ENCODE data around the gene ADAT3. TPM values are rescaled to one million over a fixed set of nuclear protein-coding genes. Genes with fewer than 3 reads are reported as not detected.
"Not testable (repeated sequence)": the region's sequence is repeated elsewhere in the genome, so short reads cannot be mapped to it uniquely, and the experiment has no call there.

Gene ADAT3
- total and polyA plus RNA-seq, 2 of the 4 experiments (the other 2 are of a cell fraction) = 0.36 to 2.8 TPM

- CTCF ChIA-PET = no interaction called here
Observed at GRCh38 chr19:1880611-1881392, 24.4 kb upstream of the ADAT3 start.

GRCh38 chr19:1881393-1882088 lies 23.7 kb upstream of the ADAT3 start:
- ATAC-seq (ENCODE audit: low read depth); dilution Hi-C loops (cut with HindIII; ENCODE audit: low sequenced_read_pairs, unreplicated experiment); DNase-seq: not testable (repeated sequence)

More at GRCh38 chr19:1880611-1881392, 24.4 kb upstream of the ADAT3 start:
- H3K79me1 ChIP-seq (ENCODE audit: low read depth in 1 of 2, low read length in 2 of 2) = peaks cover 8 to 50% of the 10 kb centered on the region in 2 experiments
- no peak overlapping the region for H3K56ac ChIP-seq (ENCODE audit: extremely low read depth, insufficient read depth, low read length)
- no peaks in the 10 kb centered on the region for H3K27me3 ChIP-seq (ENCODE audit: control insufficient read depth, insufficient read depth, low read length)
- peaks cover 51% of the 10 kb centered on the region for H4K20me1 ChIP-seq (ENCODE audit: insufficient read depth, low read length)
- POLR2A ChIA-PET (ENCODE audit: unreplicated experiment) = no interaction called here
- H2AK5ac ChIP-seq (ENCODE audit: low read depth, low read length) = no peak overlapping the region
- H3K9me3 ChIP-seq (ENCODE audit: control insufficient read depth, insufficient read depth, low read length) = no peaks in the 10 kb centered on the region
- no peak overlapping the region for H3K14ac ChIP-seq (replicated peaks; ENCODE audit: low read depth, low read length)
- H3K36me3 ChIP-seq (ENCODE audit: control insufficient read depth, insufficient read depth, low read length) = peaks cover 12% of the 10 kb centered on the region; the same call in 1 of the 2 replicates
- no peak overlapping the region for H2BK15ac ChIP-seq (ENCODE audit: low read depth, low read length)
- H3K4me2 ChIP-seq (ENCODE audit: low read depth, low read length) = no peak overlapping the region
- H3K4ac ChIP-seq (ENCODE audit: low read depth, low read length) = no peak overlapping the region
- intact Hi-C loops (cut with micrococcal nuclease) (no loop called here), dilution Hi-C loops (cut with HindIII; ENCODE audit: low sequenced_read_pairs, unreplicated experiment) (no loop called here), in situ Hi-C loops (cut with MboI; ENCODE audit: low sequenced_read_pairs) (no loop called here)
- H4K5ac ChIP-seq (ENCODE audit: low read depth, low read length) = no peak overlapping the region
- no TSS peak for BruUV-seq (replicated peaks)
- H3K27ac ChIP-seq (ENCODE audit: insufficient read depth, low read length) = no peak overlapping the region
- peaks cover 18% of the 10 kb centered on the region for H3K9me1 ChIP-seq (ENCODE audit: insufficient read depth, low read length)
- no peak overlapping the region for H3K9ac ChIP-seq (ENCODE audit: low read depth, low read length)
- no peak overlapping the region for H3K4me3 ChIP-seq (ENCODE audit: insufficient read depth, low read depth, low read length)
- no peak overlapping the region for H2BK5ac ChIP-seq (ENCODE audit: low read depth, low read length, poor library complexity, severe bottlenecking)
- peaks cover 30% of the 10 kb centered on the region for H3K4me1 ChIP-seq (ENCODE audit: control insufficient read depth, insufficient read depth, low read length)
- 96% methylated on average over 4 of the region's 35 CpGs; no CpG with 5 or more reads in 1 of the 2 experiments for WGBS, 2 experiments (ENCODE audit: extremely low coverage in 2 of 2, insufficient read length in 1 of 2)
- no peak overlapping the region for H2BK120ac ChIP-seq (ENCODE audit: low read depth, low read length)
- no peak overlapping the region for H3K18ac ChIP-seq (ENCODE audit: low read depth, low read length)
- ATAC-seq (ENCODE audit: low read depth) (no peak), DNase-seq (no peak)
- TF ChIP-seq RAD21 (IDR thresholded peaks at IDR 0.05; ENCODE audit: low read length) (no peak), SMC3 (IDR thresholded peaks at IDR 0.05; ENCODE audit: low read depth, low read length) (no peak), BHLHE40 (IDR thresholded peaks at IDR 0.05; ENCODE audit: low read depth, low read length) (no peak), MXI1 (IDR thresholded peaks at IDR 0.05; ENCODE audit: borderline replicate concordance, low read depth, low read length) (no peak), CEBPB (IDR thresholded peaks at IDR 0.05; ENCODE audit: low read depth, low read length) (no peak), RCOR1 (IDR thresholded peaks at IDR 0.05; ENCODE audit: insufficient replicate concordance, low read length) (no peak), MAFK (IDR thresholded peaks at IDR 0.05; ENCODE audit: low read depth, low read length) (no peak), CHD1 (IDR thresholded peaks at IDR 0.05; ENCODE audit: low read depth, low read length) (no peak)
- H2BK20ac ChIP-seq (ENCODE audit: low read depth, low read length) = no peak overlapping the region
- no peak overlapping the region for H3K23ac ChIP-seq (ENCODE audit: low read depth, low read length)
- no peak overlapping the region for H4K91ac ChIP-seq (ENCODE audit: insufficient read depth, low read depth, low read length)
- H2AK9ac ChIP-seq (replicated peaks; ENCODE audit: low read depth, low read length, poor library complexity) = no peak overlapping the region
- no peak overlapping the region for H4K8ac ChIP-seq (ENCODE audit: low read depth in 2 of 2, low read length in 2 of 2)
- H2AFZ ChIP-seq (replicated peaks; ENCODE audit: low read length, poor library complexity) = no peak overlapping the region

More at GRCh38 chr19:1881393-1882088, 23.7 kb upstream of the ADAT3 start:
- H3K14ac ChIP-seq (replicated peaks; ENCODE audit: low read depth, low read length); CTCF ChIA-PET; H2AFZ ChIP-seq (replicated peaks; ENCODE audit: low read length, poor library complexity); H2AK5ac ChIP-seq (ENCODE audit: low read depth, low read length); H3K4me2 ChIP-seq (ENCODE audit: low read depth, low read length); H3K27me3 ChIP-seq (ENCODE audit: control insufficient read depth, insufficient read depth, low read length); H3K4ac ChIP-seq (ENCODE audit: low read depth, low read length); H2BK5ac ChIP-seq (ENCODE audit: low read depth, low read length, poor library complexity, severe bottlenecking); H3K4me3 ChIP-seq (ENCODE audit: insufficient read depth, low read depth, low read length); BruUV-seq (replicated peaks); H4K8ac ChIP-seq (ENCODE audit: low read depth in 2 of 2, low read length in 2 of 2); H2AK9ac ChIP-seq (replicated peaks; ENCODE audit: low read depth, low read length, poor library complexity); intact Hi-C loops (cut with micrococcal nuclease); H4K5ac ChIP-seq (ENCODE audit: low read depth, low read length); H2BK15ac ChIP-seq (ENCODE audit: low read depth, low read length); H3K9ac ChIP-seq (ENCODE audit: low read depth, low read length); H2BK20ac ChIP-seq (ENCODE audit: low read depth, low read length); POLR2A ChIA-PET (ENCODE audit: unreplicated experiment); H3K18ac ChIP-seq (ENCODE audit: low read depth, low read length); H2BK120ac ChIP-seq (ENCODE audit: low read depth, low read length); H4K91ac ChIP-seq (ENCODE audit: insufficient read depth, low read depth, low read length); in situ Hi-C loops (cut with MboI; ENCODE audit: low sequenced_read_pairs); H3K23ac ChIP-seq (ENCODE audit: low read depth, low read length); H3K56ac ChIP-seq (ENCODE audit: extremely low read depth, insufficient read depth, low read length); H3K9me3 ChIP-seq (ENCODE audit: control insufficient read depth, insufficient read depth, low read length); H3K27ac ChIP-seq (ENCODE audit: insufficient read depth, low read length): not testable (repeated sequence)
- Histone ChIP-seq H3K9me1 (ENCODE audit: insufficient read depth, low read length) (peaks cover 18% of the 10 kb centered on the region), H3K79me1 (ENCODE audit: low read depth in 1 of 2, low read length in 2 of 2) (peaks cover 5 to 44% of the 10 kb centered on the region in 2 experiments), H3K36me3 (ENCODE audit: control insufficient read depth, insufficient read depth, low read length) (peaks cover 12% of the 10 kb centered on the region; the same call in 1 of the 2 replicates), H4K20me1 (ENCODE audit: insufficient read depth, low read length) (peaks cover 46% of the 10 kb centered on the region), H3K4me1 (ENCODE audit: control insufficient read depth, insufficient read depth, low read length) (peaks cover 26% of the 10 kb centered on the region)
- WGBS, 2 experiments (ENCODE audit: extremely low coverage in 2 of 2, insufficient read length in 1 of 2) = 94% methylated on average over 8 of the region's 44 CpGs; no CpG with 5 or more reads in 1 of the 2 experiments

All from IMR-90 (cell line).